Astrocyte of the cerebellum (primary cell): ENCODE measurements around the gene ZDHHC5.
"Not testable (repeated sequence)": the region's sequence is repeated elsewhere in the genome, so short reads cannot be mapped to it uniquely, and the experiment has no call there.

Experiments used
- DNase-seq: peaks from one replicate; pipeline ENCODE4 v3.0.0-alpha.2; 2011; ENCODE audit warnings: low read depth
- H3K4me3 ChIP-seq: 2 replicates; pipeline ENCODE4 v1.5.1; 2011; ENCODE audit warnings: mild to moderate bottlenecking, low read depth, low read length, moderate library complexity
- in situ Hi-C: cut with HindIII; loops from 2 replicates; pipeline ENCODE4 v1.10.0; 2017; ENCODE audit warnings: low sequenced_read_pairs
- TF ChIP-seq, protein P1 (sequence below): IDR thresholded peaks from 2 replicates; pipeline ENCODE4 v1.5.1; 2012; ENCODE audit warnings: low read length, low read depth, moderate library complexity, mild to moderate bottlenecking; ENCODE audit errors: missing control alignments

ZDHHC5 gene

DNA sequence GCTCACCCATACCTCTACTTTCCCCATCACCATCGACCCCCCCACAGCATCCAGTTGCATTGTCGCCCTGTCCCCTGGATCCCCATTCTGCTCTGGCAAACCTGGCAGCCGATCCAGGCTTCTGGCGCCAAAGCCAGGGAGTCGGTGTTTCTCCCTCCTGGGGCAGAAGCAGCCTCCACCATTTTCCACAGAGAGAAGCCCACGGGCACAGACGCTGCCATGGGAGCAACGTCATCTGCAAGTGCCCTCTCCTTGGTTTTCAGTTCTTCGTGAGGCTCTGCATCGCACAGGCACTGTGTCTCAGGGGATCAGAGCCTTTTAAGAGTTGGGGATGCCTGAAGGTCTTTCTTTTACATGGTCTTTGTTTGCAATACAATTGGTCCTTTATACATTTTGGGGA, 20.5 kb upstream of the ZDHHC5 start:
- DNase-seq: no peak
- H3K4me3 ChIP-seq: no peak overlapping the region
- TF ChIP-seq, protein P1, sequence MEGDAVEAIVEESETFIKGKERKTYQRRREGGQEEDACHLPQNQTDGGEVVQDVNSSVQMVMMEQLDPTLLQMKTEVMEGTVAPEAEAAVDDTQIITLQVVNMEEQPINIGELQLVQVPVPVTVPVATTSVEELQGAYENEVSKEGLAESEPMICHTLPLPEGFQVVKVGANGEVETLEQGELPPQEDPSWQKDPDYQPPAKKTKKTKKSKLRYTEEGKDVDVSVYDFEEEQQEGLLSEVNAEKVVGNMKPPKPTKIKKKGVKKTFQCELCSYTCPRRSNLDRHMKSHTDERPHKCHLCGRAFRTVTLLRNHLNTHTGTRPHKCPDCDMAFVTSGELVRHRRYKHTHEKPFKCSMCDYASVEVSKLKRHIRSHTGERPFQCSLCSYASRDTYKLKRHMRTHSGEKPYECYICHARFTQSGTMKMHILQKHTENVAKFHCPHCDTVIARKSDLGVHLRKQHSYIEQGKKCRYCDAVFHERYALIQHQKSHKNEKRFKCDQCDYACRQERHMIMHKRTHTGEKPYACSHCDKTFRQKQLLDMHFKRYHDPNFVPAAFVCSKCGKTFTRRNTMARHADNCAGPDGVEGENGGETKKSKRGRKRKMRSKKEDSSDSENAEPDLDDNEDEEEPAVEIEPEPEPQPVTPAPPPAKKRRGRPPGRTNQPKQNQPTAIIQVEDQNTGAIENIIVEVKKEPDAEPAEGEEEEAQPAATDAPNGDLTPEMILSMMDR: no peak
- in situ Hi-C loops: no loop called here

DNA sequence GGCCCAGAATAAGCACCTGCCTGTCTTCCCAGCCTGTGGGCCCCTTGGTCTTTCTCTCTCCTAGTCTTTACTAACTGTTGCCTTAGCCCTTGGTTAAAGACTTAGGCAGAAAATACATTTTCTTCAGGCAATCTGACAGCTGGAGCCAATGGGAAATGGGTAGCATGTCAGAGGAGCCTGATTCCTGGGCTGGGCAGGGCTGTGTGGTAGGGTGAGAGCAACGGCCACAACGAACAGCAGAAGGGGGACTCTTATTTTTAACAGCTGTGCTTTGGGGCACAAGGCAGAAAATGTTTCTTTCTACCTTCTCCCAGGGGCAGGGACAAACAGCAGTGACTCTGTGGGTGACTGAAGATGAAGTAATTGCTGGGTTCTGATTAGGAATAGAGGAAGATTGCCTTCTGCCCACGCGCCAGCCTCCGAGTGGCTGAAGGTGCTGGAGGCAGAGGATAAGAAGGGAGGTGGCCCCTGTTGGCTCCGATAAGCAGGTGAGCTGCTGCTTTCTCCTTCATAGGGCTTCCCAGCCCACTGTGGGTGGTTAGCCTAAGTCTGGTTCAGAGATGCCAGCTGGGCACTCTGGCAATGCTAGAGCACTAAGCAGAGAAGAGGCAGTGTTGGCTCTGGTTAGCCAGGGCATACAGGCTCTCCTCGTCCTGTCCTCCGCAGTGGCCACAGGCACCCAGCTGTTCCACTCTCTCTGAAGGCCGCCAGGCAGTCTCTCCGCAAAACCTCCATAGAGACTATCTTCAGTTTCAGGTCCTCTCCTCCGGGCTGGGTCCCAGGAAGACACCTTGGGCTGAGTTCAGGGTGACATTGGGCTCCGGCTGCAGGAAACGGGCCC, 19.7 kb upstream of the ZDHHC5 start:
- TF ChIP-seq, protein P1: no peak
- H3K4me3 ChIP-seq: peak overlapping the region; percentile 45
- in situ Hi-C loops: no loop called here
- no peak for DNase-seq

DNA sequence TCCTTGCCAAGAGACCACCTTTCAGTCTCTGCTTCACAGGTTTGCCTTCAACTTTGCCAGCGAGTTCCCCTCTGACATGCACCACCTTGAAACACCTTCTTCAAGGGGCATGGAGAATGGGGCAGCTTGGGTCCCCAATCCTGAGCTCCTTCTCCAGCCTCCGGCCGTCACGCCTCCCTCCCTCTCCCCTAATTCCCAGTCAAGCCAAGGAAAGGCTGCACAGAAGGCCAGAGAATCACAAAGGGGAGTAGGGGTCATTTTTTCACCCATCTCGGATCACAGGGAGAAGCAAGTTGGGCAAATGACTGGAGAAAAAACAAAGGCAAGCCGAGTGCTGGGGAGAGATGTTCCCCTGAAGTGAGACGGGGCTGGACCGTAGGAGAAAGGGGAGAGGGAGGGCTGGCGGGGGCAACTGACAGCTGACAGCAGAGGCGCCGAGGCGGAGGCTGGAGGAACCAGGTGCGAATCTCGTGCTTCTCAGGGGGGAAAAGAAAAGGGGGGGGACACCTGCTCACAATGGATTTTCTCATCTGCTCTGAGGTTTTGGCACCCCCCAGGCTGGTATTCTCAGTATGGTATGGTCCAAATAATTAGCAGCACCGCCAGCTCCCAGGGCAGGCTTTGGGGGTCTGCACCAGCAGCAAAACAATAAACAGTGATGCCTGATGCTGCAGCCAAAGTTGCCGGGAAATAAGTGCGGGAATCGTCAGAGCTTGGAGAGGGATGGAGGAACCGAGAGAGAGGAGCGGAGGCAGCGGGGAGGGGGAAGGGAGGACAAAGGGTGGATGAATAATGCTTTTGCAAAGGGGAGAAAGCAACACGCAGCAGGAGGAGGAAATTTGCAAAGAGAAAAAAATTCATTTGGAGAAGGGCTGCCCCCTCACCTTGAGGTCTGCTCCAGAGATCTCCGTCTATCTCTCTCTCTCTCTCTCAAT, 18.8 kb upstream of the ZDHHC5 start:
- peak overlapping the region; percentile 45 for H3K4me3 ChIP-seq
- no peak for DNase-seq
- in situ Hi-C loops: no loop called here
- TF ChIP-seq, protein P1: no peak

DNA sequence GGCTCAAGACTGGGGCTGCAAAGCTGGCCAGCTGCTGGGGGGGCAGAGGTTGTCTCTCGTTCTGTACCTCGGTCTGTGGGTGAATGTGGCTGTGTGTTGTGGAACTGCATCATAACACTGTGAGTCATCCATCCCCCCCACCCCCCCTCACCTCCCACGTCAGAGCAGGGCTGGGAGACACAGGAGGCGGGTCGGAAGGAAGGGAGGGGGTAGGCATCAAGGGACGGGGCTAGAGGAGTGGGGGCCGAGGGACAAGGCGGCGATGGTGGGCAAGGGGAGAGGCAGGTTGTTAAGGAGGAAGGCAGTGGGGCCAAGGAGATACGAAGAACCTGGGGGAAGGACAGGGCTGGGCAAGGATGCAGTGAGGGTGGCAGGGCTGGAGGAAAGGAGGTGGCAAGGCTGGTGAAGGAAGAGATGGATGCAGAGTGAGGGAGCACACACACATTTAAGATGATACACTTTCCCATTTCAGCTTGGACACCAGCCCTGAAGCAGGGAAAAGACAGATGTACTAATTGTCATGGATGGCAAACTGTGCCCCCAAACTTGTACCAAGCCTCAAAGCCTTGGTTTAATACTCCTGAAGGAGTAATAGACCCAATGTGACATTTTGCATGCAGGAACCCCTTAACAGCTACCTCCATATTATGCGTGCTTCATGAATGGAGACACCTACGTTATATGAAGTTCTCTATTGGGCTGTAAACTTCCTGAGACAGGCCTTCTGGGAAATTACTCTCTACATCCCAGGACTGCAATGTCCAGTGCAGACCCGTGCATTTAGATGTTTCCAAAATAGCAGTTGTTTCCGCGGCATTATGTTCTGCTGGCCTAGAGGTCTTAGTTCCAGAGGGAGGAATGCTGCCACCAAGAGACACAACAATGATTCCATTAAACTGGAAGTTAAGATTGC, 17.8 kb upstream of the ZDHHC5 start, which contains the start of gene YPEL4:
Gene YPEL4, minus strand, starts transcription at position 87 of the 913 bp plus-strand sequence. CDS start 2,805 bp downstream, outside the sequence.
- TF ChIP-seq, protein P1: no peak
- in situ Hi-C loops: no loop called here
- peak within 1 kb of the TSS; percentile 45 for H3K4me3 ChIP-seq
- peak; percentile 46 for DNase-seq

DNA sequence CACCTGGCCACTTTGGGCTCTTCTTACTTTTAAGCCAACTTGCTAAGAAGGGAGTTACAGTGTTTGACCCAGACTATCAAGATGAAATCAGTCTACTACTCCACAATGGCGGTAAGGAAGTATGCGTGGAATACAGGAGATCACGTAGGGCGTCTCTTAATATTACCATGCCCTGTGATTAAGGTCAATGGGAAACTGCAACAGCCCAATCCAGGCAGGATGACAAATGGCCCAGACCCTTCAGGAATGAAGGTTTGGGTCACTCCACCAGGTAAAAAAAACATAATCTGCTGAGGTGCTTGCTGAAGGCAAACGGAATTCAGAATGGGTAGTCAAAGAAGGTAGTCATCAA, 17.2 kb upstream of the ZDHHC5 start:
- TF ChIP-seq, protein P1: no peak
- no peak for DNase-seq
- no peak overlapping the region for H3K4me3 ChIP-seq
- in situ Hi-C loops: no loop called here

DNA sequence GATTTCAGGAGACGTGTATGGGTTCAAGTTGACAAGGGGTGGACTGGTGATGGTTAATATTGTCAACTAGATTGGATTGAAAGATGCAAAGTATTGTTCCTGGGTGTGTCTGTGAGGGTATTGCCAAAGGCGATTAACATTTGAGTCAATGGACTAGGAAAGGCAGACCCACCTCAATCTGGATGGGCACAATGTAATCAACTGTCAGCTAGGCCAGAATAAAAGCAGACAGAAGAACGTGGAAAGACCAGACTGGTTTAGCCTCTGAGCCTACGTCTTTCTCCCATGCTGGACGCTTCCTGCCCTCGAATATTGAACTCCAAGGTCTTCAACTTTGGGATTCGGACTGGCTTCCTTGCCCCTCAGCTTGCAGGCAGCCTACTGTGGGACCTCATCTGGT, 16.5 kb upstream of the ZDHHC5 start:
- TF ChIP-seq, protein P1: no peak
- no peak overlapping the region for H3K4me3 ChIP-seq
- in situ Hi-C loops: no loop called here
- no peak for DNase-seq

DNA sequence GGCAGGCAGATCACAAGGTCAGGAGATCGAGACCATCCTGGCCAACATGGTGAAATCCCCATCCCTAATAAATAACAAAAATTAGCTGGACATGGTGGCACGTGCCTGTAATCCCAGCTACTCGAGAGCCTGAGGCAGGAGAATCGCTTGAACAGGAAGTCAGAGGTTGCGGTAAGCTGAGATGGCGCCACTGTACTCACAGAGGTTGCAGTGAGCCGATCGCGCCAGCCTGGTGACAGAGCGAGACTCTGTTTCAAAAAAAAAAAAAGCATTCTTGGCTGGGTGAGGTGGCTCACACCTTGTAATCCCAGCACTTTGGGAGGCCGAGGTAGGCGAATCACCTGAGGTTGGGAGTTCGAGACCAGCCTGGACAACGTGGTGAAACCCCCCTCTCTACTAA, 15.7 kb upstream of the ZDHHC5 start:
- H3K4me3 ChIP-seq, in situ Hi-C loops, DNase-seq: not testable (repeated sequence)
